Hepatocyte (in vitro differentiated cells): ENCODE measurements around the gene POC1A.

ENCODE experiments used
- CTCF ChIP-seq: fragments of 200-600 bp; sonication (generic); IDR thresholded peaks from 2 replicates; pipeline ENCODE4 v1.5.1; 2016; ENCODE audit warnings: antibody characterized with exemption, mild to moderate bottlenecking; ENCODE audit not compliant: poor library complexity
- EZH2phosphoT487 ChIP-seq: fragments of 200-600 bp; sonication (generic); IDR thresholded peaks from one replicate; pipeline ENCODE4 v1.6.1; 2018; ENCODE audit warnings: antibody characterized with exemption, mild to moderate bottlenecking, low read depth, moderate library complexity; ENCODE audit not compliant: unreplicated experiment, severe bottlenecking

- TF ChIP-seq CTCF (no peak), EZH2phosphoT487 (no peak)
These were observed 30.5 kb upstream of the POC1A start for GRCh38 chr3:52184690-52185089.
